ENCODE results near the gene KCNK17. TPM values are rescaled to one million over a fixed set of nuclear protein-coding genes. Genes with fewer than 3 reads are reported as not detected.

The KCNK17 gene
- total and polyA plus RNA-seq, 2 of the 8 experiments (the other 6 are each of a cell fraction or from before 2014, with no cell fraction given), result 2.9 to 3.4 TPM

- peaks cover 0 to 2% (median 0%) of the 10 kb centered on the region in 4 experiments; a peak in 1 of 7 replicates for H3K27me3 ChIP-seq (replicated peaks in 1 of 4; ENCODE audit: control insufficient read depth in 3 of 4, extremely low read depth in 1 of 4, insufficient read depth in 3 of 4, low read length in 3 of 4)
- H2BK120ac ChIP-seq (replicated peaks; ENCODE audit: low read depth, low read length), result no peak overlapping the region
- CTCF ChIA-PET (ENCODE audit: partially characterized antibody), result interaction anchor here (0.6 to 2.6 kb wide), 11 partner anchors 10 to 526 kb away, joined by 3 to 9 read pairs (median 3); partner anchors contain the start of gene KCNK17
- no peaks in the 10 kb centered on the region for H3K9me3 ChIP-seq (ENCODE audit: insufficient read depth in 2 of 2, low read depth in 1 of 2, low read length in 1 of 2)
- H2BK20ac ChIP-seq (ENCODE audit: low read length), result no peak overlapping the region
- DNase-seq (ENCODE audit: low read depth in 1 of 2, low spot score in 2 of 2), result no peak
- H3K4me3 ChIP-seq (ENCODE audit: extremely low read depth in 1 of 4, insufficient read depth in 2 of 4, low read depth in 3 of 4, low read length in 4 of 4), result no peak overlapping the region
- H3K27ac ChIP-seq (ENCODE audit: low read depth, low read length), result no peak overlapping the region
- no peaks in the 10 kb centered on the region for H3K79me1 ChIP-seq (ENCODE audit: low read depth, low read length)
- no peak overlapping the region for H3K23ac ChIP-seq (ENCODE audit: insufficient read length)
- no peak overlapping the region for H2AK5ac ChIP-seq (ENCODE audit: low read depth, low read length)
- no peak overlapping the region for H2AFZ ChIP-seq (ENCODE audit: low read length)
- FAIRE-seq, result no peak
- H4K91ac ChIP-seq (replicated peaks; ENCODE audit: insufficient read length, low read length), result no peak overlapping the region
- no peaks in the 10 kb centered on the region for H3K23me2 ChIP-seq (ENCODE audit: low read depth, low read length)
- no peak overlapping the region for H3K56ac ChIP-seq (replicated peaks; ENCODE audit: insufficient read length, low read depth, low read length)
- no peak overlapping the region for H3K14ac ChIP-seq (ENCODE audit: insufficient read length)
- no peaks in the 10 kb centered on the region for H3K79me2 ChIP-seq (ENCODE audit: control insufficient read depth in 1 of 2, insufficient read depth in 2 of 2, low read length in 2 of 2)
- no peak overlapping the region for H4K5ac ChIP-seq (ENCODE audit: insufficient read length, low read depth, low read length)
- WGBS, 2 experiments (ENCODE audit: extremely low coverage in 1 of 2, insufficient coverage in 1 of 2, insufficient read length in 1 of 2, insufficient replicate concordance in 2 of 2, low coverage in 1 of 2, low lambda C conversion rate in 2 of 2, missing lambda C conversion rate in 1 of 2), result 74% methylated on average over 10 of the region's 10 CpGs; no CpG with 5 or more reads in 1 of the 2 experiments
- peaks cover 3 to 15% (median 8%) of the 10 kb centered on the region in 4 experiments for H3K4me1 ChIP-seq (replicated peaks in 1 of 4; ENCODE audit: control insufficient read depth in 3 of 4, insufficient read depth in 4 of 4, low read length in 3 of 4)
- H2BK15ac ChIP-seq (ENCODE audit: low read length), result no peak overlapping the region
- no peak overlapping the region for H3K9ac ChIP-seq (replicated peaks in 1 of 4; ENCODE audit: extremely low read depth in 1 of 4, low read depth in 3 of 4, low read length in 3 of 4)
- H2BK5ac ChIP-seq (ENCODE audit: low read depth, low read length), result no peak overlapping the region
- no peak overlapping the region for H3K18ac ChIP-seq (ENCODE audit: extremely low read depth, low read length)
- H3K36me3 ChIP-seq (ENCODE audit: control insufficient read depth in 2 of 4, insufficient read depth in 4 of 4, low read length in 3 of 4), result no peaks in the 10 kb centered on the region
- no peaks in the 10 kb centered on the region for H4K20me1 ChIP-seq (replicated peaks in 1 of 2; ENCODE audit: control insufficient read depth in 1 of 2, insufficient read depth in 2 of 2, low read length in 2 of 2)
- no peak overlapping the region for H2BK12ac ChIP-seq (ENCODE audit: low read depth, low read length)
- no peak overlapping the region for H3K4ac ChIP-seq (replicated peaks; ENCODE audit: insufficient read length, low read depth, low read length)
- no peak for TF ChIP-seq CBX8 (IDR thresholded peaks at IDR 0.05; ENCODE audit: borderline replicate concordance, low read depth, low read length)
- TF ChIP-seq FOSL1 (IDR thresholded peaks at IDR 0.05; ENCODE audit: insufficient read depth, low read depth, low read length), result no peak
- TF ChIP-seq GABPA (IDR thresholded peaks at IDR 0.05; ENCODE audit: borderline replicate concordance, insufficient read depth, low read length), result no peak
- H4K8ac ChIP-seq (ENCODE audit: extremely low read depth, insufficient read depth, low read length), result no peak overlapping the region
- H3K4me2 ChIP-seq (ENCODE audit: insufficient read depth in 1 of 2, low read depth in 2 of 2, low read length in 2 of 2), result no peak overlapping the region
- POLR2A ChIA-PET (ENCODE audit: partially characterized antibody), result interaction anchor here (0.6 kb wide), 1 partner anchor 354 kb away, joined by 3 read pairs; no protein-coding TSS in a partner anchor
Observed at GRCh38 chr6:39339868-39340550, 25.8 kb upstream of the KCNK17 start.

Data from H1 (cell line).